Fibroblast of the conjunctiva (primary cell): ENCODE measurements around the gene GABPB1.

Experiments used
- DNase-seq: peaks from one replicate; pipeline ENCODE4 v3.0.0-alpha.2; 2010; ENCODE audit warnings: low read depth

Gene GABPB1

DNA sequence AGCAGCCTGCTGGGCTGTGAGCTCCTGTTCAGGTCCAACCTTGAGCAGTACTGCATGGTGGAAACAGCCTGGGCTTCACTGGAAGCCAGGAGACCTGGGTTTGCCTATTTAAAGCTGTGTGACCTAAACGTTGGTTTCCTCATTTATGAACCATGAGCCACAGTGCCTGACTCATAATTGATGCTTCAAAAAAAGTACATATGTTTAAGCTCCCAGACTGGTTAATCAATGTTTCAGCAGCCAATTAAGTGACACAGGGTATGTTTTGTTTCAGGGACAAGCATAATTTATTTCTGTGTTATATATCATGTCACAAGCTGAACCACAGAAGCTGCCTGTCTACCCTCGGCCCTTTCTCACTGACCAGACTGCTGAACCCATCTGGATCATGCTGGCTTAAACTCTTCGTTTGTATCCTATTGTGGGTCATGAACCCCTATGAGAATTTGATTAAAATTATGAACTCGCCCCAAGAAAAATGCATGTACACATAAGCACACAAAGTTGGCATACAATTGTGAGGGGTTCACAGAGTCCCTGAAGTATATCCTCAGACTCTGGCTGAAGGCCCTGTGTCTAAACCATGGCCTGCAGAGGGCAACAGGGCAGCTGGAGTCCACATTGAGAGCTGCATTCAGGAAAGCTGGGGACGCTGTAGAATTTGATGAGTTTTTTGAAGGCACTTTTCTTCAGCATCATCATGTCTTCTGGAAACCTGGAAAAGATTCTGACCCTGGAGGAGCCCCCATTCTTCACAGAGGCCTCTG lies 113.1 kb downstream of the GABPB1 start:
- DNase-seq: no peak

DNA sequence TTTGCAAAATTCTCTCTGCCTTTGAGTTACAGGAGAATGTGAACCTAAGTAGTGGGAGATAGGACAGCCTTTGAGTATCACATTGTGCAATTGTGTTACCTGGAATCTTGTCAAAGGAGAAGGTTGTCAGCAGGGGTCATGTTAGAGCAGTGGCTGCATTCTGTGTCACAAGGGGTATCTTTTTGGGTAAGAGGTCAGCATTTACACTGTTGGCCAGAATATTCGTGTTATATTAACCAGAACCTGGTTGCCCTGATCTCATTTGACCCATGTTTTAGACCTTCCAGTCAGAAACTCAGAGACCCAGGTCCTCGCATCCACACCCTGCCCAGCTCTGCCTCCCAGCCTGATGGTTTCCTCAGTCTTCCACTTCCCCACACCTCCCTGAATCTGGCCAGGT lies 116.7 kb downstream of the GABPB1 start:
- DNase-seq: no peak

DNA sequence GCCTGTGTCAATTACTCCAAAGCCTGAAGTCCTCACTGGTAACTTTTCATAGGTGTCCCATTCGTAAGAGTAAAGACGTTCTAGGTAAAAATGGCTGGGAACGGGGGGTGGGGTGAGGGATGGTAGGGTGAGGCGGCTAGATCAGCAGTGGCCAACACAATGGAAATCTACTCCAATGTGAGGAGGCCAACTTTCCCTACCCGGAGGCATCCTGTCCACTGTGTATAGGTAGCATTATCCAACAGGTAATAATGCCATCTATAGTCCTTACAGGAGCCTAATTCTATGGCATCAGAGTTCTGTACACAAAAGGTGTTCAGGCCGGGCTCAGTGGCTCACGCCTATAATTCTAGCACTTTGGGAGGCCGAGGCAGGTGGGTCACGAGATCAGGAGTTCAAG lies 118.6 kb downstream of the GABPB1 start:
- DNase-seq: no peak

DNA sequence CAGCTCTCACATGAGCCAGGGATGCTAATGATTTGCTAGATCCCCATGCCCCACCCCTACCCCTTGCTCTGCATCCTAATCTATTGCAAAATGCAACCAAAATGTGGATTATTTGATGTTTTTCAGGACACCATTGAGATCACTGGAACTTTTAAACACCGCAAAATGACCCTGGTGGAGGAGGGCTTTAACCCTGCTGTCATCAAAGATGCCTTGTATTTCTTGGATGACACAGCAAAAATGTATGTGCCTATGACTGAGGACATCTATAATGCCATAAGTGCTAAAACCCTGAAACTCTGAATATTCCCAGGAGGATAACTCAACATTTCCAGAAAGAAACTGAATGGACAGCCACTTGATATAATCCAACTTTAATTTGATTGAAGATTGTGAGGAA lies 119.2 kb downstream of the GABPB1 start:
- DNase-seq: no peak

DNA sequence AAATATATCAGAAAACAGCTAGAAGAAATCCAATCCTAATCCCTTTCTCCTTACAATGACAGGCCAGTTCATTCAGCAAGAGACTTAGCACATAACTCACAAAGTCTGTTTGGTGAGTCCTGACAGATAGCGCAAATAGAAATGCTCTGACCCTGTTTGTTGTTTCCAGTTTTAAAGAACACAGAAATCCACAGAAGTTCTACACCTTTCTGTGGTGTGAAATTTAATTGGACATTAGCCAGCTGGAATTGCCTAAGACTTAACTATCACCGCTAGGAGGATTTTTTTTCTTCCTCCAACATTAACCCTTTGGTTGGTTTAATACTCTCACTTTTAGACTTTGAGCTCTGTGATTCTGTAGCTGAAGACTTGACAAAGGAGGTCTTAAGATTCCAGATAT lies 120.2 kb downstream of the GABPB1 start:
- no peak for DNase-seq

DNA sequence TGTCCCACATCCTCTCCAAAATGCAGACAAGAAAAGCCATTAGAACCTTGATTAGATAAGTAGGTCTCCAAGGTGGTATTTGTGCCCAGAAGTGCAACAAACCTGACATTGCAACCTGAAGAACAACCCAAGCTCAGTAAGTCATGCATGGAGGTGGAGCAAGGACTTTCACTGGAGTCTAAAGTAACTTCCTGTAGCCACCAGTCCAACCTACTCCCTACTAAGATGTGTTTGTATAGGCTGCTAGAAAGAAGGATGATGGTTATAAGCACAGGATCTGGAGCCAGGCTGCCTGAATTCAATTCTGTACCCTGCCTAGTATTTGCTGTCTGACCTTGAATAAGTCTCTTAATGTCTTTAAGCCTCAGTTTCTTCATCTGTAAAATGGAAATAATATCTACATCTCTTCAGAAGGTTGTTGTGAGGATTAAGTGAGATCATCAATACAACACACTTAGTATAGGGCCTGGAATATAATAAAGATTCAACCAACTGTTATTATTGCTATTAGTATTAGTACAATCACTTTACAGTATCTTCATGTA lies 121.7 kb downstream of the GABPB1 start:
- no peak for DNase-seq

DNA sequence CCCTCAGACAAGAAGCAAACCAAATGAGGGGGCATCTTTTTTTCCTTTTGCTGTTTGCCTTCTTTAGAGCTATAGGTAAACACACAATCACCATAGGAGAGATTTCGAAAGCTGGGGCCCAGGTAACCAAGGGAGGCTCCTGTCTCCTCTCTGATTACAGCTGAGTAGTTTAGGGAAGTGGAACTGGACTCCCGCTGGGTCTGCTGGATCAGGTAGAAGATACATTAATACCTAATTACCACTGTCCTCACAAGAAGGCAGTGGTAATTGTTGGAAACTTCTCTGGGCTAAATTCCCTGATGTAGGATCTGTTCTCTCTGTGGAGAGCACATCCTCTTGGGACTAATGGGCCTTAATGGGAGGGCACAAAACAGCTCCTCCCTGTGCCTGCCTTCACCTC lies 122.2 kb downstream of the GABPB1 start:
- no peak for DNase-seq

DNA sequence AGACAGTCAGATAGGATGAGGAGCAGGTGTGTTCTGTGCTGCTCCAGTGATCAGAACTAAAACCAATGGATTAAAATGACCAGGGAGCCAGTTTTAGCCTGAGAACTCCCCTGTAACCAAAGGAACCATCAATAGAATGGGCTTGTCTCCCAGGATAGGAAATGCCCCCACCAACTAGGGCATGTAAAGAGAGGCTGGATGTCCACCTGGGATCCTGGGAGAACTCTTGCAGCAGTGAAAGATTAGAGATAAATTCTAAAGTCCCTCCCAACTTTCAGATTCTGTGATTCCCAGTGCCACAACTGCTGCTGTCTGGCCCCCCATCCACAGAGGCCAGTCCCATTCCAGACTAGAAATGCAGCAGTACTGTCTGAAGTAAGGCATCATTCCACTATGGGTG lies 123.2 kb downstream of the GABPB1 start:
- DNase-seq: no peak

DNA sequence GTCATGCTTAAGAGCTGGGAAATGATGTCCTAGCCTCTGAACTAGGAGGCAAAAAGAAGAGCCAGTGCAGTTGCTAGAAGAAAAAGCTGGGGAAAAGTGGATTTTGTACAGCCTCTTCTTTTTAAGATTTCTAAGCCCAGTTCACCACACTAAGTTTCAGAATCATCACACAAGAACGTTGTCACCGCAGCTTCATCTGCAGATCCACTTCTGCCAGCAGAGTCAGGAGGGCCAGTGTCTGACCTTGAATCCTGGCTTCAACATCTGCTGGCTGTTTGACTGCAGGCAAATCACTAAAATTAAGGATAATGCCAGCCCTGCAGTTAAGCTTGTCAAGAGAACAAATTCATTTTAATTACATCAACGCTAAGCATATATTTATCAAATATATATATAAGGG lies 125.7 kb downstream of the GABPB1 start:
- DNase-seq: no peak

DNA sequence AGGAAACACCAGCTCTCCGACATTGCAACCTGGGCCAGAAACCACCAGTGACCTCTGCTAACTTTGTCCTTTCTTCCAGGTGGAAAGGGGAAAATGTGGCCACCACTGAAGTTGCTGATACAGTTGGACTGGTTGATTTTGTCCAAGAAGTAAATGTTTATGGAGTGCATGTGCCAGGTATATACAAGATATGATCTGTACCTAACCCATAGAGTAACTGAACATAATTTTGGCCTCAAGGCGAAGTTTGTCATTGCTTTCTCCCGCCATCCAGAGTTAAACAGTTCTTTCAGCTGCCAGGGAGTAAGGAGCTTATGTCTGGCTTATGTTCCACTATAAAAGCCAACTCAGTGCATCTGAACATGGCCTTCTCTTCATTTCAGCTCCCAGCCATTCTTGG lies 126.1 kb downstream of the GABPB1 start:
- DNase-seq: no peak

DNA sequence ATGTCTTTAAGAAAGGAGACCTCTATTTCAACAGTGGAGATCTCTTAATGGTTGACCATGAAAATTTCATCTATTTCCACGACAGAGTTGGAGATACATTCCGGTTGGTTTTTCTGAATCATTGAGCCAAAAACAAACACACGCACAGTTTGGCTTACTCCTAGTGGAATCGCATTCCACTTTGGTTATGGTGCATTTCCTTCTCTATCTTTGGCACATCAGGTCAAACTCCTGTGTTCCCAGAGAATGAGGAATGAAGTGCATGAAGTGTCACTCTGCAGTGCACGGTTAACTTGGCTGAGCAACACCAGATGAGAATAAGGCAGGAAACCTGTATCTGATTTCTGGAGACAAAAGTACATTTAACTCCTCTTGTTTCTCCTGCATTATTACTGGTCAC lies 127.9 kb downstream of the GABPB1 start:
- no peak for DNase-seq

DNA sequence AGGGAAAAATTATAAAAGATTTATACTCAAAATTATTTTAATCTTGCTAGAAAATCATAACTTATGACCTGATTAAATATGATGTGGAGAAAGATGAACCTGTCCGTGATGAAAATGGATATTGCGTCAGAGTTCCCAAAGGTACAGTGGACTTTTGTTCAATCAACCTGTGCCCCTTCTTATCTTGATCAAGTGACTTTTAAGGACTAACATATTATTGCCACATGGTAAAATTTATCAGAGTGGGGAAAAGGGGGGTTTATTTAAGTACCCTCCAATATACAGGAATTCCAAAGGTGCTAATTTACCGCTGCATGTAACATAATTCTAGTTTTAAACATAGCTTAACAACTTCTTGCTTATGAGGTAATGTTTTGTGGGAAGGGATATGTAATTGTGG lies 129.1 kb downstream of the GABPB1 start:
- no peak for DNase-seq
